Measurements from ENCODE around the gene BAIAP2.

DNA sequence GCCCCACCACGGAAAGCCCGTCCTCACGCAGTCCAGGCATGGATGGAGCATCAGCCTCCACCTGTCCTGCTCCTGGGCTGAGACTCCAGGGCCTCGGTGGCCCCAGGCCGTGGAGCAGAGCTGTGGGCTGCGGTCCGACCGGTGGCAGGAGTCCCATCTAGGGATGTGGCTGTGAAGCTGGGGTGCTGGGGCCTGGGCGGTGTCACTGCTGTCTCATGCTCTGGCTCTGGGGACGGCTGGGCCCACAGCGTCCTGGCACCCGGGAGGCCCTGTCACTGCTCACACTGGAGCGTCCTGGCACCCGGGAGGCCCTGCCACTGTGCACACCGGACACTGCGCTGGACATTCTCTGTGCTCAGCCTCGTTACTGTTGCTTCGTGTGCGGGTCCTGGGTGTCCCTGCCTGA, 8.4 kb downstream of the BAIAP2 start:
- TF ChIP-seq PHB2 (IDR thresholded peaks at IDR 0.05; ENCODE audit: partially characterized antibody) (no peak), ATF2 (CRISPR knock-in tag; IDR thresholded peaks at IDR 0.05) (no peak), SP2 (CRISPR knock-in tag; IDR thresholded peaks at IDR 0.05) (no peak), SRF (IDR thresholded peaks at IDR 0.05; ENCODE audit: low read depth, low read length) (no peak), STAT5B (CRISPR knock-in tag; IDR thresholded peaks at IDR 0.05) (no peak), MAX (IDR thresholded peaks at IDR 0.05) (no peak)
- TF ChIP-seq, protein P1, sequence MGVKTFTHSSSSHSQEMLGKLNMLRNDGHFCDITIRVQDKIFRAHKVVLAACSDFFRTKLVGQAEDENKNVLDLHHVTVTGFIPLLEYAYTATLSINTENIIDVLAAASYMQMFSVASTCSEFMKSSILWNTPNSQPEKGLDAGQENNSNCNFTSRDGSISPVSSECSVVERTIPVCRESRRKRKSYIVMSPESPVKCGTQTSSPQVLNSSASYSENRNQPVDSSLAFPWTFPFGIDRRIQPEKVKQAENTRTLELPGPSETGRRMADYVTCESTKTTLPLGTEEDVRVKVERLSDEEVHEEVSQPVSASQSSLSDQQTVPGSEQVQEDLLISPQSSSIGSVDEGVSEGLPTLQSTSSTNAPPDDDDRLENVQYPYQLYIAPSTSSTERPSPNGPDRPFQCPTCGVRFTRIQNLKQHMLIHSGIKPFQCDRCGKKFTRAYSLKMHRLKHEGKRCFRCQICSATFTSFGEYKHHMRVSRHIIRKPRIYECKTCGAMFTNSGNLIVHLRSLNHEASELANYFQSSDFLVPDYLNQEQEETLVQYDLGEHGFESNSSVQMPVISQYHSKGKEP (CRISPR knock-in tag; IDR thresholded peaks at IDR 0.05): no peak
- TF ChIP-seq, protein P2, sequence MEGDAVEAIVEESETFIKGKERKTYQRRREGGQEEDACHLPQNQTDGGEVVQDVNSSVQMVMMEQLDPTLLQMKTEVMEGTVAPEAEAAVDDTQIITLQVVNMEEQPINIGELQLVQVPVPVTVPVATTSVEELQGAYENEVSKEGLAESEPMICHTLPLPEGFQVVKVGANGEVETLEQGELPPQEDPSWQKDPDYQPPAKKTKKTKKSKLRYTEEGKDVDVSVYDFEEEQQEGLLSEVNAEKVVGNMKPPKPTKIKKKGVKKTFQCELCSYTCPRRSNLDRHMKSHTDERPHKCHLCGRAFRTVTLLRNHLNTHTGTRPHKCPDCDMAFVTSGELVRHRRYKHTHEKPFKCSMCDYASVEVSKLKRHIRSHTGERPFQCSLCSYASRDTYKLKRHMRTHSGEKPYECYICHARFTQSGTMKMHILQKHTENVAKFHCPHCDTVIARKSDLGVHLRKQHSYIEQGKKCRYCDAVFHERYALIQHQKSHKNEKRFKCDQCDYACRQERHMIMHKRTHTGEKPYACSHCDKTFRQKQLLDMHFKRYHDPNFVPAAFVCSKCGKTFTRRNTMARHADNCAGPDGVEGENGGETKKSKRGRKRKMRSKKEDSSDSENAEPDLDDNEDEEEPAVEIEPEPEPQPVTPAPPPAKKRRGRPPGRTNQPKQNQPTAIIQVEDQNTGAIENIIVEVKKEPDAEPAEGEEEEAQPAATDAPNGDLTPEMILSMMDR (CRISPR knock-in tag; IDR thresholded peaks at IDR 0.05): no peak; the same call in 1 of the 2 replicates
